CD4-positive, alpha-beta memory T cell (primary cell): ENCODE measurements around the gene CORO7. TPM values are rescaled to one million over a fixed set of nuclear protein-coding genes. Genes with fewer than 3 reads are reported as not detected.

Experiments used
- CTCF ChIA-PET: fragments of 350-600 bp; sonication (Branson Sonifier 250); formaldehyde crosslinking; loops from one replicate; lab custom pipeline; 2021; ENCODE audit warnings: inconsistent platforms; ENCODE audit not compliant: partially characterized antibody; lab: Charles Lee
- POLR2A ChIA-PET: fragments of 350-600 bp; sonication (Branson Sonifier 250); formaldehyde crosslinking; loops from one replicate; lab custom pipeline; 2021; ENCODE audit not compliant: partially characterized antibody; lab: Charles Lee
- DNase-seq, 5 donors: peaks; one replicate each; pipeline versions ENCODE4 v3.0.0 to v3.0.0-alpha.2; 2020 to 2022; ENCODE audit warnings: mixed read lengths in 1 of 5
- H3K27ac ChIP-seq: one replicate; pipeline ENCODE4 v1.7.0; 2013; ENCODE audit warnings: low read depth, low read length
- H3K27me3 ChIP-seq: 2 replicates; pipeline ENCODE4 v1.7.0; 2013; ENCODE audit warnings: mild to moderate bottlenecking, low read length, moderate library complexity; ENCODE audit not compliant: insufficient read depth
- H3K36me3 ChIP-seq: 2 replicates; pipeline ENCODE4 v1.7.0; 2013; ENCODE audit warnings: mild to moderate bottlenecking, low read length, moderate library complexity; ENCODE audit not compliant: insufficient read depth
- H3K4me1 ChIP-seq: 2 replicates; pipeline ENCODE4 v1.7.0; 2013; ENCODE audit warnings: mild to moderate bottlenecking, low read length, moderate library complexity; ENCODE audit not compliant: insufficient read depth
- H3K4me3 ChIP-seq, 2 donors: one replicate each; pipeline ENCODE4 v1.7.0; 2013; ENCODE audit warnings: low read length in 2 of 2, mild to moderate bottlenecking in 1 of 2
- H3K9me3 ChIP-seq, 2 donors: one replicate each; pipeline ENCODE4 v1.7.0; 2013; ENCODE audit warnings: low read length in 2 of 2, control low read depth in 1 of 2; ENCODE audit not compliant: control insufficient read depth in 1 of 2
- H3K27ac Mint-ChIP-seq, 7 donors: one replicate each; pipeline ENCODE4 v1.8.0; 2020 to 2021; ENCODE audit warnings: mixed read lengths in 7 of 7, mild to moderate bottlenecking in 6 of 7, inconsistent platforms in 3 of 7, moderate library complexity in 3 of 7
- H3K27me3 Mint-ChIP-seq, 2 donors: one replicate each; pipeline ENCODE4 v1.8.0; 2020 to 2021; ENCODE audit warnings: mixed read lengths in 2 of 2
- H3K36me3 Mint-ChIP-seq, 2 donors: one replicate each; pipeline ENCODE4 v1.8.0; 2020 to 2021; ENCODE audit warnings: mixed read lengths in 2 of 2, inconsistent platforms in 1 of 2, mild to moderate bottlenecking in 1 of 2
- H3K4me1 Mint-ChIP-seq, 4 donors: one replicate each; pipeline ENCODE4 v1.8.0; 2020 to 2021; ENCODE audit warnings: mixed read lengths in 4 of 4, mild to moderate bottlenecking in 1 of 4
- H3K4me3 Mint-ChIP-seq, 8 donors: one replicate each; pipeline ENCODE4 v1.8.0; 2020 to 2021; ENCODE audit warnings: mixed read lengths in 8 of 8, mild to moderate bottlenecking in 7 of 8, moderate library complexity in 6 of 8, inconsistent platforms in 3 of 8
- H3K9me3 Mint-ChIP-seq, 8 donors: one replicate each; pipeline ENCODE4 v1.8.0; 2020 to 2021; ENCODE audit warnings: mixed read lengths in 8 of 8, mild to moderate bottlenecking in 5 of 8, inconsistent platforms in 3 of 8, moderate library complexity in 1 of 8
- intact Hi-C: fragments of 100-400 bp; cut with micrococcal nuclease; formaldehyde crosslinking; loops from one replicate; pipeline ENCODE4 v1.15.1; 2023
- polyA plus RNA-seq, 2 donors: library from polyadenylated mRNA; unstranded; fragments of 300-500 nt; fragmentation: Illumina TruSeq; gene quantifications; one replicate each; pipeline ENCODE4 v1.2.3, GENCODE V29; 2021
- total RNA-seq, 2 experiments: library from RNA; stranded (reverse); gene quantifications; one replicate each; pipeline ENCODE4 v1.2.3, GENCODE V29; 2021

CORO7 gene
- total and polyA plus RNA-seq, 4 experiments from 2014 or later, result 48.2 to 184 (median 157) TPM

- Histone ChIP-seq H3K36me3 (no peaks in the 10 kb centered on the region), H3K9me3 (no peaks in the 10 kb centered on the region), H3K27ac (no peak overlapping the region), H3K4me1 (peaks cover 15% of the 10 kb centered on the region), H3K4me3 (no peak overlapping the region), H3K27me3 (no peaks in the 10 kb centered on the region)
- H3K27ac Mint-ChIP-seq, result peak overlapping the region in 2 of 7 donors; percentile 58 to 66
- H3K9me3 Mint-ChIP-seq, result no peaks in the 10 kb centered on the region
- ChIA-PET CTCF (no interaction called here), POLR2A (interaction anchor here (0.9 kb wide), 1 partner anchor 12 kb away, joined by 3 read pairs; no protein-coding TSS in a partner anchor)
- peaks cover 2 to 3% of the 10 kb centered on the region in 2 donors for H3K27me3 Mint-ChIP-seq
- H3K4me3 Mint-ChIP-seq, result peak overlapping the region in 1 of 8 donors; percentile 49
- peak; percentile 43 to 68 (median 52) for DNase-seq
- peaks cover 2 to 15% (median 9%) of the 10 kb centered on the region in 4 donors for H3K4me1 Mint-ChIP-seq
- intact Hi-C loops, result no loop called here
- no peaks in the 10 kb centered on the region for H3K36me3 Mint-ChIP-seq
Measured at GRCh38 chr16:4319454-4320421, 96.7 kb downstream of the CORO7 start.

- intact Hi-C loops, result no loop called here
- H3K27ac ChIP-seq, result no peak overlapping the region
- peak in 1 of 5 donors; percentile 24 for DNase-seq
- peaks cover 0 to 2% of the 10 kb centered on the region in 2 donors for H3K36me3 Mint-ChIP-seq
- H3K4me1 ChIP-seq, result peaks cover 19% of the 10 kb centered on the region
- no peaks in the 10 kb centered on the region for H3K36me3 ChIP-seq
- H3K9me3 Mint-ChIP-seq, result no peaks in the 10 kb centered on the region
- POLR2A ChIA-PET, result interaction anchor here (0.9 kb wide), 1 partner anchor 11 kb away, joined by 3 read pairs; no protein-coding TSS in a partner anchor
- H3K27me3 Mint-ChIP-seq, result peaks cover 7 to 11% of the 10 kb centered on the region in 2 donors
- no peaks in the 10 kb centered on the region for H3K9me3 ChIP-seq
- H3K27me3 ChIP-seq, result no peaks in the 10 kb centered on the region
- H3K27ac Mint-ChIP-seq, result peak overlapping the region in 1 of 7 donors; percentile 58
- H3K4me3 Mint-ChIP-seq, result peak overlapping the region in 1 of 8 donors; percentile 20
- CTCF ChIA-PET, result interaction anchor here (1.0 kb wide), 1 partner anchor 11 kb away, joined by 5 read pairs; no protein-coding TSS in a partner anchor
- no peak overlapping the region for H3K4me3 ChIP-seq
- H3K4me1 Mint-ChIP-seq, result peaks cover 9 to 22% (median 16%) of the 10 kb centered on the region in 4 donors
Measured at GRCh38 chr16:4318967-4319366, 97.4 kb downstream of the CORO7 start.

- ChIA-PET POLR2A (interaction anchor here (0.9 kb wide), 1 partner anchor 11 kb away, joined by 3 read pairs; no protein-coding TSS in a partner anchor), CTCF (interaction anchor here (1.0 kb wide), 2 partner anchors 9 to 10 kb away, joined by 3 to 5 read pairs; no protein-coding TSS in a partner anchor)
- Mint-ChIP-seq H3K27ac (no peak overlapping the region), H3K4me3 (peak overlapping the region in 1 of 8 donors; percentile 44), H3K27me3 (peaks cover 7 to 11% of the 10 kb centered on the region in 2 donors), H3K4me1 (peaks cover 9 to 22% (median 16%) of the 10 kb centered on the region in 4 donors), H3K9me3 (no peaks in the 10 kb centered on the region), H3K36me3 (peaks cover 0 to 2% of the 10 kb centered on the region in 2 donors)
- Histone ChIP-seq H3K27ac (no peak overlapping the region), H3K4me3 (no peak overlapping the region), H3K36me3 (no peaks in the 10 kb centered on the region), H3K4me1 (peaks cover 23% of the 10 kb centered on the region), H3K27me3 (no peaks in the 10 kb centered on the region), H3K9me3 (no peaks in the 10 kb centered on the region)
- peak in 1 of 5 donors; percentile 35 for DNase-seq
- intact Hi-C loops, result no loop called here
Measured at GRCh38 chr16:4318451-4318910, 97.9 kb downstream of the CORO7 start.

- Histone ChIP-seq H3K27me3 (no peaks in the 10 kb centered on the region), H3K36me3 (no peaks in the 10 kb centered on the region), H3K4me1 (peaks cover 23% of the 10 kb centered on the region), H3K27ac (no peak overlapping the region), H3K4me3 (no peak overlapping the region), H3K9me3 (no peaks in the 10 kb centered on the region)
- intact Hi-C loops, result no loop called here
- H3K4me1 Mint-ChIP-seq, result peaks cover 9 to 22% (median 16%) of the 10 kb centered on the region in 4 donors
- no peak overlapping the region for H3K27ac Mint-ChIP-seq
- peaks cover 0 to 2% of the 10 kb centered on the region in 2 donors for H3K36me3 Mint-ChIP-seq
- H3K9me3 Mint-ChIP-seq, result no peaks in the 10 kb centered on the region
- peak overlapping the region in 2 of 8 donors; percentile 44 to 65 for H3K4me3 Mint-ChIP-seq
- POLR2A ChIA-PET, result no interaction called here
- peaks cover 7 to 11% of the 10 kb centered on the region in 2 donors for H3K27me3 Mint-ChIP-seq
- CTCF ChIA-PET, result interaction anchor here (1.0 kb wide), 2 partner anchors 9 kb away, joined by 3 to 5 read pairs; no protein-coding TSS in a partner anchor
- DNase-seq, result peak in 1 of 5 donors; percentile 40
Measured at GRCh38 chr16:4317532-4318450, 98.6 kb downstream of the CORO7 start.

- Mint-ChIP-seq H3K27me3 (peaks cover 7 to 11% of the 10 kb centered on the region in 2 donors), H3K9me3 (no peaks in the 10 kb centered on the region), H3K4me3 (peak overlapping the region in 3 of 8 donors; percentile 15 to 25 (median 25)), H3K4me1 (peaks cover 9 to 22% (median 16%) of the 10 kb centered on the region in 4 donors), H3K27ac (no peak overlapping the region), H3K36me3 (peaks cover 0 to 2% of the 10 kb centered on the region in 2 donors)
- no peak for DNase-seq
- Histone ChIP-seq H3K9me3 (no peaks in the 10 kb centered on the region), H3K27ac (no peak overlapping the region), H3K36me3 (no peaks in the 10 kb centered on the region), H3K4me1 (peaks cover 23% of the 10 kb centered on the region), H3K4me3 (no peak overlapping the region), H3K27me3 (no peaks in the 10 kb centered on the region)
- POLR2A ChIA-PET, result no interaction called here
- intact Hi-C loops, result no loop called here
- CTCF ChIA-PET, result no interaction called here
Measured at GRCh38 chr16:4316864-4317531, 99.4 kb downstream of the CORO7 start.

GRCh38 chr16:4316108-4316863 lies 100.1 kb downstream of the CORO7 start:
- Mint-ChIP-seq H3K9me3 (no peaks in the 10 kb centered on the region), H3K27me3 (peaks cover 7 to 11% of the 10 kb centered on the region in 2 donors), H3K4me3 (peak overlapping the region in 4 of 8 donors; percentile 21 to 63 (median 25)), H3K36me3 (peaks cover 0 to 2% of the 10 kb centered on the region in 2 donors), H3K27ac (no peak overlapping the region), H3K4me1 (peaks cover 9 to 22% (median 16%) of the 10 kb centered on the region in 4 donors)
- Histone ChIP-seq H3K9me3 (no peaks in the 10 kb centered on the region), H3K4me3 (no peak overlapping the region), H3K36me3 (no peaks in the 10 kb centered on the region), H3K27me3 (no peaks in the 10 kb centered on the region), H3K27ac (no peak overlapping the region), H3K4me1 (peaks cover 23% of the 10 kb centered on the region)
- intact Hi-C loops, result no loop called here
- DNase-seq, result no peak
- POLR2A ChIA-PET, result no interaction called here
- CTCF ChIA-PET, result no interaction called here
